Stimulated activated CD4-positive, alpha-beta T cell treated with anti-CD3 and anti-CD28 coated beads, Interleukin-15, amount 100 ng/mL, for 48 hours (primary cell): ENCODE results near the gene C7orf25.

Source experiments
- DNase-seq, 2 donors: peaks; one replicate each; pipeline ENCODE4 v3.0.0-alpha.2; 2020; ENCODE audit warnings: low read depth in 2 of 2

C7orf25 gene

DNA sequence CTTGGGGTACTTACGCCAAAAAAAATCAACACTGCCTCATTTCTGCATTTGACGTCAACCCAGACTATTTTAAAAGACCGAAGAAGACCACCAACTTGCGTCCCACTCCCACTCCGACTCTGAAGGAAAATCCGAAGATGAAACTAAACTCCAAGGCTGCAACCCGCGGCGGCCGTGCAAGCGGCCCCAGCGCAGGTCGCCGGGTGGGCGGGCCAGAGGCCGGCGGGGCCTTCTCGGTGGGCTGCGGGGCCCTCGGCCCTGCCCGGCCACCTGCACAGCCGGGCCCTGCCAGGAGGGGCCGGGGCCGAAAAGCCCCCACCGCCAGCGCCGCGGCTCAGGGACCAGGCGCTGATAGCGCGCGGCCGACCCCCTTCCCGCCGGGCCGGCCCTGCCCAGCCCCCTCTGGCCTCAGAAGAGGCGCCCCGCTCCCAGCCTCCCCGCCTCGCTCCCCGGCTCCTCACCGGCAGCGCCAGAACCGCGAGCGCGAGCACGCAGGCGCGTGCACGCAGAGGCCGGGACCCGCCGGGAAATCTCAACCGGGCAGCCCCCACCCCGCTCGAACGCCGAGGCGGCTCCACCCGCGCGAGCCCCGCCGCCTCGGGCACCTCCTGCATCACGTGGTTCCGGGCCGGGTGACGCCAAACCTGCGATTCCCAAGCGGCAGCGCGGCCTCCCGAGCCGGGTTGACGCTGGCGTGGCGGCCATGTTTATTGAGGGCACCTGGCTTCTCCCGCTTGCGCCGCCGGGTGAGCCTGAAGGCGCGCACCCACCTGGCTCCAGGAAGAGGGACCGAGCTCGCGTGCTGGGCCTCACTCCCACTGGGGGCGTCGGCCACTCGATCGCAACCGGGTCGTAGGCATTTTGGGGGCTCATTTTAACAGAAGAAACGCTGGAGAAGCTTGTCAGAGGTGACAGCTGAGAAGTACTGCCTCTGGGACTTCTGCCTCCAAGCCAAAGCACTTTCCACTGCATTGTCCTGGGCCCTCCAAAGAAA, at the start of gene C7orf25:
Gene C7orf25 (minus strand): TSS at position 617 of the 994 bp plus-strand sequence. CDS start 1,170 bp downstream, outside the sequence.
- DNase-seq: peak; percentile 91

DNA sequence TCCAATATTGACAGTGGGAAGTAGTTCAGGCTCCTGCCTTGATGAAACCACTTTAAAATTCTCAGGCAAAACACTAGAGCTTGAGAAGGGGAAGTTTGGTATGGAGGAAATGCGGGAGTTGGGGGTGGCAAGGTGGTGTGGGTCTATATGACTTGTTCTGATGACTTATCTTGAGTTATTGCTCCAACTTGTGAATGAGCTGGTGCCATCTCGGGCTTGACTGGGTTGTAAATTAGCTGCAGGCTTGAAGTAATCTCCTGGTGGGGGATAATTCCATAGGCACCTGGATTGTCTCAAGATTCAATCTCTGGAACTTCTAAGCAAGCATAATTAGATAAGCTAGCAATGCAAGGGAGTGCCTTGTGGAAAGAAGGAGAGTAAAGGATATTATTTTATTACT, 49.3 kb upstream of the C7orf25 start:
- DNase-seq: no peak

DNA sequence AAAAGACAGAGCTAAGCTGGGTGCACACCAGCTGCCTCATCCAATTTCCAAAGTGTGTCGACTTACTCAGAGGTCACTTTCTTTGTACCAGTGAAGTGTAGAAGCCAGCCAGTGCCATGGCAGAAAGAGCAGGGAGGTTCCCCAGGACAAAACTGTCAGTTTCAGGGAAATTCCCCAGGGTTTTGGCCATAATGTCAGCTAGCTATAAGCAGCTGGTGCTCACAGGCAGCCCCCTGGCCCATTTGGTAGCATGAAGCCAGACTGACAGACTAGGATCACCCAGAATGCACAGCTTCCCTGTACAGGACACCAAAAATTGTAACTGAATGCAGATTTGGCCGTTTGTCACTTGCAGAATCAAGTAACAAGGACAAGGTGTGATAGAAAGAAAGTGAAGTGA, 48.9 kb upstream of the C7orf25 start:
- DNase-seq: no peak

DNA sequence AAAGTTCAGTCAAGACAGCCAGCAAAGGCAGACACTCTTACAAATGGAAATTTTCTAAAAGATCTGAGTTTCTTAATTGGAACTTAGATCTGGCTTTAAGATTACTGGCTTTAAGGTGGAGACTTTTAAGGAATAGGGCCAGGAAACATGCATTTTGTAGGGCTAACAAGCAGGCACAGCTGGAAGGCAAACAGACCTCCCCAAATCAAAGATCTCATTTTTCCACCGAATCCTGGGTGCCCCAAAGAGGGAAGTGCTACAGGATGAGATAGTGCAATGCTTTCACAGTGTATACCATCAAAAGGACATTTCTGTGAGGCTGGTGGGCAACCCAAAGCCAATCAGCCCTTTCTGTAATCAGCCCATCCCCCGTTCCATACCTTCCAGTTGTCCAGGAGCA, 47.7 kb upstream of the C7orf25 start:
- DNase-seq: no peak

DNA sequence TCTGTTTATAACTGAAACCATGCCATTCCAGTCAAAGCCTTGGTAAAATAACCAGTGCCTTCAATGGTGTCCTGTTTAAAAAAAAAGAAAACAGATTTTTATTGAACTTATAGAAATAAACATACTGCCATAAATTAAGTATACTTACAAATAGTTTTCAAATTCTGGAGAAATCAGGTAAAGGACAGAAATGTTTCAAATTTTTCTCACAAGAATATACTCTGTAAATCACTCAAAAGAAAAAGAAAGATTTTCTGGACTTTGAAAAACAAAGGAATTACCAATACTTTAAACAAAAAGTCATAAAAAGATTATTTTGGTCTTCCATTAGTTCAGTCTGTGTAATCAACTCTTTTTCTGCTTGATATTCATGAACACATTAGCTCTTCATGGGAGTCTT, 44.2 kb upstream of the C7orf25 start:
- no peak for DNase-seq

DNA sequence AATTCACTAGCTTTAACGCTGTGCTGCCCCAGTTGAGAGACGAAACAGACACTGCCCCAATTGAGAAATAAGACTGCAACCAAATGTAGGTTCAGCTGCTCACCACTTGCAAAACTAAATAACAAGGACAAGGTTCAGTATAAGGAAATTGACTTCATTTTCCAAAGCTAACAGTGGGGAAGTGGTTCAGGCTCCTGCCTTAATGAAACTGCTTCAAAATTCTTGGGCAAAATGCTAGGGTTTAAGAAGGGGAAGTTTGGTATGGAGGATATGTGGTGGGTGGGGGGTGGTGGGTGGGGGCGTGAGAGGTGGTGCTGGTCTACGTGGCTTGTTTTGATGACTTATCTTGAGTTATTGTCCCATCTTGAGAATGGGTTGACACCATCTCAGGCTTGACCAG, 42.1 kb upstream of the C7orf25 start:
- no peak for DNase-seq

DNA sequence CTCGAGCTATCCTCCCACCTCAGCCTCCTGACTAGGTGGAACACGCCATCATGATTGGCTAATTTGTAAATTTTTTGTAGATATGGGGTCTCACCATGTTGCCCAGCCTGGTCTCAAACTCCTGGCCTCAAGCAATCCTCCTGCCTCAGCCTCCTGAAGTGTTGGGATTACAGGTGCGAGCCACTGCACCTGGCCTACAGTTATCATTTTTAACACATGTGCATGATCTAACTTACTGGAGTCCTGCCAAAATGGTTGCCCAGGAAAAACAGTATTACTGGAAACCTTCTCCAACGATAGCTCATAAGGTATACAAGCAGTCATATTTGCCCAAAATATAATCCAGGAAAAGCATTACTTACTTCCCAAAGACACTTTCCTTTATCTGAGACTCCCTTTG, 40.5 kb upstream of the C7orf25 start:
- no peak for DNase-seq

DNA sequence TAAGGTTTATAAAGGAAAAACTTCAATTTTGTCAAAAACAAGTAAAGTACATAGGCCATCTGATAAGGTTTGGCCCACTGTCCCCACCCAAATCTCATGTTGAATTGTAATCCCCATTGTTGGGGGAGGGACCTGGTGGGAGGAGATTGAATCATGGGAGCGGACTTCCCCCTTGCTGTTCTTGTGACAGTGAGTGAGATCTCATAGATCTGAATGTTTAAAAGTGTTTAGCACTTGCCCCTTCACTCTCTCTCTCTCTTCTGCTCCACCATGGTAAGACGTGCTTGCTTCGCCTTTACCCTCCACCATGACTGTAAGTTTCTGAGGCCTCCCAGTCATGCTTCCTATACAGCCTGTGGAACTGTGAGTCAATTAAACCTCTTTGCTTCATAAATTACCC, 38.5 kb upstream of the C7orf25 start:
- DNase-seq: no peak

DNA sequence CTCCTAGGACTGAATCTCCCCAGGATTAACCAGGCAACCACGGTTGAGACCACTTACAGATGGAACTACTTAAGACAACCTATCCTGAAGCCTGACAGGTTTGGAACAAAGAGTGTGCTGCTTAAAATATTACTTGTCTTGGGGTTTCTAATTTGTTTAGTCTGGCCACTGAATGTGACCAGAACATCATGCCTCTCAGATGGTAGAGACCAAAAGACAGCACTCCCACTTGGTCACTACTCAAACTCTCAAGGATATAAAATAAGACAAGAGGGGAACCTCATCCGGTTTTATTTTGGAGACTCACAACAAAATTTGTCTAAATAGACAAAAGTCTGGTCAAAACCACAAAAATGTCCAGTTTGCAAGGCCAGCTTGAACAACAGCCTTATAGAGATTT, 35.7 kb upstream of the C7orf25 start:
- DNase-seq: no peak

DNA sequence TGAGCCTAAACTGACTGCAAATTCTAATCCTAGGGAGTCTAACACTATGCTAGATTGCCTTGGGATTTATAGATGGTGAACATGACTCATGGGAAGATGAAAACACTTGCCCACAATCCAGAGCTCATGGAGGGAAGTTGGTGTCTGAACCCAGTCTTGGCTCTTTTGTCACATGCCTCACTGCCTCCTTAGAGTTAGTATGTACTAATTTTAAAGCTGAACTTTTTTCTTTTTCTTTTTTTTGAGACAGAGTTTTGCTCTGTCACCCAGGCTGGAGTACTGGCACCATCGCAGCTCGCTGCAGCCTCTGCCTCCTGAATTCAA, 34.7 kb upstream of the C7orf25 start:
- DNase-seq: no peak

DNA sequence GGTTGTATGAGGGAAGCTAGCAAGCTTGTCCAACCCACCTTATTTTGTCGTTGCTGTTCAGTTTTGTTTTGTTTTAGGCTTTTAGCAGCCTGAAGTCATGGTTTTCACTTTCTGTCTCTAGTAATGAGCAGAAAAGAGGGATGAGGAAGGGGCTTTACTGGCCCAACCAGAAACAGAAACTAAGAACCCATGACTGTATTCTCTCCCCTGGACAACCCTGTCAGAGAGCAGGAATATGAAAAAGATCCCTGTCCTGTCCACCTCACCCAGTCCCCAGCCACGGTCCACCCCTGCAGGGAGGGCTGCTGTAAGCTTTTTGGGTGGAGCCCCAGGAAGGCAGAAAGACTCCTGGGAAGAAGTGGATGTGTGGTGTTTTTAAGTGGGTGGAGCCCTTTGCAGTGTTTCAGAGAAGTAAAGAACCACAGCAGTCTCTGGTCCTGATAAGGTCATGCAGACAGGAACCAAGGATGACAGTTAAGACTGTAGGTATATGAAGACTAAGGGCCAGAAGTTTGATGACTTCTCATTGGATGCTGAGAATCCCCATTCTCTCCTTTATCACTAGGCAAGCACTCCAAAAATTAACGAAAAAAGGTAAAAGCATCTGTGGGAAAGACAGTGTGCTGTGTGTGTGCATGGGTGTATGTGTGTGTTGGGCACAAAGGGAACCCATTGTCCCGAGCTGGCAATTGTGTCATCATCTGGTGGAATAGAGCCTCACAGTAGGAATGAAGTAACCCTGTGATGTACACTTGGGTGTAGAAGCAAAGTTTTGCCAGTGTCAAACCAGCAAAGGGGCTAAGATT, 34.2 kb upstream of the C7orf25 start:
- no peak for DNase-seq

DNA sequence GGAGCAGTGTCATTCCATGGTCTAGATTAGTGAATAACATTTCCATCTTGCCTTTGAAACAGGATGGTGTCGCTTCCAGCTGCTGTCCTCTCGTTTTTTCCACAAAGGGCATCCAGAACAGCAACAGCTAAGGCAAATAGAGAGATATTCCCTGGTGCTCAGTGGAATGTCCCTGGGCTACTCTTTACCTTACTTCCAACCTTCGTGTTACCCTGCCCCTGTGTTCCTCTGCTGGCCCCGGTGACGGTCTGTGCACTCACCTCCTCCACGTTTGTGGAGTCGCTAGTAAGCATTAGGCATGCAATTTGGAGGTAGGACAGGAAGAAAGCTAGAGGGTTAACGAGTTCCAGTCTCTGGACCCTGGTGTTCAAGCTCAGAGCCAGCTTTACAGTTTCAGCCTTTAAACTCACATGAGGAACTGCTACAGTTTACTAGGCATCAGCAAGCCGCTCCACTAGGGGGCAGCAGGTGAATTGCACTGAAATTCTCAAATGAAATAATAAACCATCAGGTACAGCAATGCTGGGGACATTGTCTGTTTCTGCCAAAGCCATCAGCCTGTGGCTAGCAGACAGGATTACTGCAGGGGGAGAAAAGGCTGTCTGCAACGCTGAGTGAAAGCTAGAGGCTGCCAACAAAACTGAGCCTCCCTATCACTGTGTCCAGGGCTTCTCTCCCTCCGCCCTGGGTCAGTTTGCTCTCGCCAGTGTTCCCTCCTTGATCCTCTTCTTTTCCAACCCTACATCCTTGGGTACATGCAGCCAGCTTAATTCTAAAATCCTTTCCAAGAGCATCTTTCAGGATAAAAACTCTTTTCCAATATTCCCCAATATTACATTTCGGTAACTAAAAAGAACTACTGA, 29.3 kb upstream of the C7orf25 start:
- peak; percentile 54 to 61 for DNase-seq

DNA sequence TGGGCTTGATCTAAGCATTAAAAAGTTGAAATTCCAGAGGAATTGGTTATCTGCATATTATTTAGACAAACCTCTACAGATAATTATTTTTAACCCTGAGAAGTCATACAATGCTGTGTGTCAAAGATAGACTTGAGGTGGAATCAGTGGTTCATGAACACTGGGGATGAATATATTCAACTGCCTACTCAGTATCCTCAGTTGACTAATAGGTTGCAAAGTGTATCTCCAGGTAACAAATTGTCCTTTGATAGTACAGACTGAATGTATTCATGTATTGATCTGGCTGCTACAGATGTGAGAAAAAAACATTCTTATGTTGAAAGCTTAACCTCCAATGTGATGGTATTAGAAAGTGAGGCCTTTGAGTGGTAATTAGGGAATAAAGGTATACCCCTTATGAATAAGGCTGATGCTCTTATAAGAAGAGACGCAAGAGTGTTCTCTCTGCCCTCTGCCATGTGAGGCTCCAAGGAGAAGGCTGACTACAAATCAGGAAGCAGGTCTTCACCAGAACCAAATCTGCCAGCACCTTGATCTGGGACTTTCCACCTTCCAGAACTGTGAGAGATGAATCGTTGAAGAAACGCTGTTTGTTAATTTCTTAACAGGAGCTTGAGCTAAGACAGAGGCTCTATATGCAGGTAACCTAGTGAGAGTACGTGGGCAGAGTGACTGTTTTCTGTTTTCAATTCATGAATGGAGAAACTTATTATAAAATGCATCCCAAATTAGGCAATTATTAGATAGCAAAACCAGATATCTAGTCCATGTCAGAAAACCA, 27.8 kb upstream of the C7orf25 start:
- no peak for DNase-seq

DNA sequence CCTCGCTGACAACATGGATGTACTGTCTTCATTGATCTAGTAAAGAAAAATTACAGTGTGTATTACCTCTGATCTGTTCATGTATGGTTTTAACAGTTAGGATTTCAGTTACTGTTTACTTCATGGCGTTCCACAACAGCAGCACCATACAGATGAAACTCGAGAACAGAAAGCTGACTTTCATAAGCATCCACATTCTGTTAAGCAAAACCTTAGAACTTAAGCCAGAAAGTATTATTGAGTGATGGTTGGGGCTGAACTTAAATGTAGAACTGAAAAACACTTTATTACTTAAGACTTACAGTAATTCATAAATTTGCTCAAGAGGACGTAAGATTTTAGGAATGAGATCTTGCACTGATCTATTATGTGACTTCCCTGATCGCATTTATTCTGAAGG, 24.0 kb upstream of the C7orf25 start:
- DNase-seq: no peak

DNA sequence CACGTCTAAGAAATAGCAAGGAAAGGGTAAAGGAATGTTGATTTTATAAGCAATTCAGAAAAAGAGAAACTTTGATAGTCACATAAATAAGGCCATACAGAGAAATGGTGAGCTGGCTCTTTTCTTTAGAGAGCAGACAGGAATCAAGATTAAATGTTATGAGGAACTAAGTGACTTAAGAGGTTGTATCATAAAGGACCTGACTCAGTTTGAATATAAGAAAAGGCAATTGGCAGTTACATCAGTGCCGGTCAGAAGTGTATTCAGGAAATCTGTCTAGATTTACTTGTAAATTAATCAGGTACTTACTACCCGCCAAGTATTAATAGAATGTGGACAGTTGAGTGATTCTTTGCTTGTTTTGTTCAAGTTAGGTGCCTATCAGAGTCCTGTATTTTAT, 22.4 kb upstream of the C7orf25 start:
- no peak for DNase-seq

DNA sequence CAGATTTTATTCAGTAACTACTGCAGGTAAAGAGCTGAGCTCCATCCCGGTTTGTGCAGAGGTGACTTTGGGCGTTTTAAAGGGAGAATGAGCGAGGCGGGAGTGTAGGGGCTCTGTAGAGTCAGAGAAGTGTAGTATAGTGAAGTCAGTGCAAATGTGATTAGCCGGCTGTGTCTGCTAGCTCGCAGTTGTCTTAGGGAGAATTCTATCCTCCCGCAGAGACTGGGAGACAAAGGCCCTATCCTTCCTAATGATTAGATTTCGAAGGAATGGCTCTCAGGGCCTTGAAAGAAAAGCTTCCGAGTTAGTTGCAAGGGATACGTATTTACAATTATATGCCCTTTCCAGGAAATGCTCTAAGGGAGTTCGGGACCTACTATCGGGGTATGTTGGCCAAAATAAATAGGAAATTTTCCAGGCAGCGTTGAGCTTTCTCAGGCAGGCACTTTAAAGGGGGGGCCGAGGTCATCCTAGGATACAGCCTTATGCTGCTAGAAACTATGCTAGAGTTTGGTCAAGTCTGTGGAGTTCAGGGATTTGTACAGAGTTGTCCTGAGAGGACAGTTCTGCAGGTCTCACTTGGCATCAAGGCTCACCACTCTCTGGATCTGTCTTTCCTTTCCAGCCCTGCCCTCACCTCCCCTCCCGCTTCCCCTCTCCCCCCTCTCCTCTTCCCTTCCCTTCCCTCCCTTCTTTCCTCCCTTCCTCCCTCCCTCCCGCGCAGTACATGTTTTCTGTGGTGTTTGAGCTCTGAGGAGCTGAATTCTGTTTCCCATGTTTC, 21.1 kb upstream of the C7orf25 start:
- no peak for DNase-seq

DNA sequence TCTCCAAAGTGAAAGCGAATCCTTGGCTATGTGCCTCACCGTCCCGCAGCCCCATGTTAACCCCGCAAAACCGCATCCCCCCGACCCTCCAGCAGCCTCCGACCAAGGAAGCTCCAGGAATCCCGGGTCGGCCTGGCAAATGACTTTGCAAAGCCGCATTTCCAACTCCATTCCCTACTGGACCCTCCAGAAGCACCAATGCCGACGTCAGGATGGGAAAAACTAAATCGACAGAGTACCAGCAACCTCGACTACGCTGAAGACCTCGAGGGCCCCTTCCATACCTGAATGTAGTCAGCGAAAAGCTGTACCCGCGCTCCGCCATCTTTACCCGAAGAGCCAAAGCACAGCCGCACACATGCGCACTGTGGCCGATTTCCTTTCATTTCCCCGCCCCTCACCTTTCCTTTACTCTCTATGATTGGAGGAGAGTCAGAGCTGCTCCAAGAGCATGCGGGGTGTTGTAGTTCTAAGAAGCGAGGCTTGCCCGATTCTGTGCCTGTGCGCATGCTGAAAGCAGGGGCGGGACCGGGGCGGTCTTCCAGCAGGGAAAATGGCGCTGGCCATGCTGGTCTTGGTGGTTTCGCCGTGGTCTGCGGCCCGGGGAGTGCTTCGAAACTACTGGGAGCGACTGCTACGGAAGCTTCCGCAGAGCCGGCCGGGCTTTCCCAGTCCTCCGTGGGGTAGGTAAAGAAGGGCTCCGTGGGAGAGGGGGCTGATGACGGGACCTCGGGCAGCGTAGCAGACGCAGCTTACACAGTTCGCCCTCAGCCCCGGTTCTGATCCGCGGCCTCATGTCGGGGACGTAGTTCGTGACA, 20.2 kb upstream of the C7orf25 start, which contains the start of the genes MRPL32 and PSMA2:
Gene MRPL32 (plus strand): TSS at position 543 of the 818 bp plus-strand sequence. CDS start 11 bp downstream, at position 554.
Gene PSMA2 (minus strand): TSS at position 341 of the 818 bp plus-strand sequence. CDS start 16 bp downstream, at position 325.
- DNase-seq: peak; percentile 89 to 90

DNA sequence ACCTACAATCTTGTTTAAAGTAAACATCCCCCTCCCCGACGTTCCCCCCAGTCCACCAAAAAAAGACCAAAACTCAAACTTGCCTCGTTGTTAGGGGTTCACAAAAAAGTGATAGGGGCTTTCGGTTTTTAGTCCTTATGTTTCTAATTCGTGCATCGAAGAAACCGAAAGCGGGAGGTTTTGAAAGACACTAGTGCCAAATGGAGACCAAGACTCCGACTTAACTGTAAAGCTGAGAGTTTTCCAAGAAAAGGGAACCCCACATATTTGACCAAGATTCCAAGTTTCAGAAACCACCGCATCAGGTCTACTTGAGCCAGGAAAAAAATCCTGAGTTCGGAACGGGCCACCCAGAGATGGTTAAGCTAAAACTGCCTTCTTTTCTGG, 19.6 kb upstream of the C7orf25 start:
- DNase-seq: no peak

DNA sequence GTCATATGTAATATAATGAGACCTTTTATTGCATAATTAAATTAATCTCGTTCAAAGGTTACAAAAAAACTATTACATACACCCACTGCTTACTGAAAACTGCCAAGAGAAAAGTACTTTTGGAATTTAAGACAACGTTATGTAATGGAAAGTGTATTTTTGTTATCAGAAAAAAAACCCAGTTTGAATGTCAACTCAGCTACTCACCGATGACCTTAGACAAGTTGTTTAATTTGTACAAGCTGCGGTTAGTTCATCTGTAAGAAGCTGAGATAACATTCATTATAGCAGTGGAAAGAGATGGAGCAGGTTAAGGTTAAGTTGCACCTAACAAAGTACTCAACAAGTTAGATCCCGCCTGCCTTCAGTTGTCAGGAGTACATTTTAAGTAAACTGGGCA, 19.0 kb upstream of the C7orf25 start:
- no peak for DNase-seq
